Thoracic aorta (tissue), 2 donors: Measurements from ENCODE around the gene TUNAR. TPM values are rescaled to one million over a fixed set of nuclear protein-coding genes. Genes with fewer than 3 reads are reported as not detected.

ENCODE experiments used
- ATAC-seq: fragments of 150-250 bp; one replicate; pipeline ENCODE4 v1.8.0; 2017; ENCODE audit warnings: low read depth; ENCODE audit not compliant: insufficient number of reproducible peaks, low FRiP score
- DNase-seq: peaks from one replicate; pipeline ENCODE4 v3.0.0-alpha.2; 2020; ENCODE audit warnings: low spot score
- H3K27ac ChIP-seq, 2 donors: fragments of 200-600 bp; sonication (generic); 1 replicate in 1 of 2; 2 replicates in 1 of 2; pipeline ENCODE4 v1.5.1; 2016; ENCODE audit warnings: mild to moderate bottlenecking in 2 of 2, moderate library complexity in 2 of 2
- H3K27me3 ChIP-seq: fragments of 200-600 bp; sonication (generic); replicated peaks from 2 replicates; pipeline ENCODE4 v1.6.0; 2016; ENCODE audit warnings: mild to moderate bottlenecking; ENCODE audit not compliant: insufficient read depth
- H3K36me3 ChIP-seq: fragments of 200-600 bp; sonication (generic); one replicate; pipeline ENCODE4 v1.5.1; 2016
- H3K4me1 ChIP-seq, 2 donors: fragments of 200-600 bp; sonication (generic); 1 replicate in 1 of 2; 2 replicates in 1 of 2; pipeline versions ENCODE4 v1.5.1 to v1.6.0; 2016; ENCODE audit warnings: low read depth in 2 of 2, mild to moderate bottlenecking in 1 of 2; ENCODE audit not compliant: control insufficient read depth in 1 of 2
- H3K4me3 ChIP-seq: fragments of 200-600 bp; sonication (generic); 2 replicates; pipeline ENCODE4 v1.5.1; 2016; ENCODE audit warnings: mild to moderate bottlenecking
- H3K9me3 ChIP-seq: fragments of 200-600 bp; sonication (generic); 2 replicates; pipeline ENCODE4 v1.5.1; 2016
- total RNA-seq, 2 donors: library from RNA; depleted of rRNA; stranded (reverse); fragments of >200 nt; gene quantifications; one replicate each; pipeline versions ENCODE4 v1.1.0 to v1.2.3, GENCODE V29; 2016
- TF ChIP-seq, protein P1 (sequence below): fragments of 200-600 bp; sonication (generic); IDR thresholded peaks from one replicate; pipeline ENCODE4 v1.5.1; 2019; ENCODE audit warnings: antibody characterized with exemption

TUNAR gene
- total RNA-seq, 2 donors from 2014 or later = not detected

DNA sequence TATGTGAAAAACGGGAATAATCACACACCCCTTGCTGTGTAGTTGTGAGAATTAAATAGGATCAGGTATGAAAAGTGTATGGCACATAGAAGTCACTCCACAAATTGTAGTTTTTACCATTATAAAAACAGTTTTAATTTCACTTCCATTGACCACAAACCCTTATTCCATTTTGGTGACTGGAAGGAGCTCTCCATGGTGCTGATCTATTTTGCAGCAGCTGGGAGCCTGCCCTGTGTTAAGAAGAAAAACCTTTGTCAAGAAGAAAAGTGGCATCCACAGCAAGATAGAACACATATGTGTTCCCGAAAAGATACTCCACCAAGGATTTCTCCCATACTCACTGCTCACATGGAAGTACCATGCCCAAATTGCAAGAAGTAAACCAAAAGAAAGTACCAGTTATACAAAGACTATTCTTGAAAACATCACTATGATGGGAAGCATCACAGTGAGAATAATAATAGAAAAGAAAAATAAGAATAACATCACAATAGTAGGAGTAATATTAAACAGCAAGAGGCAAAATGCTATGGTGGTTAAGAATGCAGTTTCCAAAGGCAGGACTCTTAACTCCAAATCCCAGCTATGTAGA lies 58.7 kb downstream of the TUNAR start:
- Histone ChIP-seq H3K4me1 (no peaks in the 10 kb centered on the region), H3K27ac (no peak overlapping the region), H3K27me3 (no peaks in the 10 kb centered on the region), H3K9me3 (no peaks in the 10 kb centered on the region), H3K4me3 (no peak overlapping the region), H3K36me3 (no peaks in the 10 kb centered on the region)
- DNase-seq = no peak
- no peak for ATAC-seq
- TF ChIP-seq, protein P1, sequence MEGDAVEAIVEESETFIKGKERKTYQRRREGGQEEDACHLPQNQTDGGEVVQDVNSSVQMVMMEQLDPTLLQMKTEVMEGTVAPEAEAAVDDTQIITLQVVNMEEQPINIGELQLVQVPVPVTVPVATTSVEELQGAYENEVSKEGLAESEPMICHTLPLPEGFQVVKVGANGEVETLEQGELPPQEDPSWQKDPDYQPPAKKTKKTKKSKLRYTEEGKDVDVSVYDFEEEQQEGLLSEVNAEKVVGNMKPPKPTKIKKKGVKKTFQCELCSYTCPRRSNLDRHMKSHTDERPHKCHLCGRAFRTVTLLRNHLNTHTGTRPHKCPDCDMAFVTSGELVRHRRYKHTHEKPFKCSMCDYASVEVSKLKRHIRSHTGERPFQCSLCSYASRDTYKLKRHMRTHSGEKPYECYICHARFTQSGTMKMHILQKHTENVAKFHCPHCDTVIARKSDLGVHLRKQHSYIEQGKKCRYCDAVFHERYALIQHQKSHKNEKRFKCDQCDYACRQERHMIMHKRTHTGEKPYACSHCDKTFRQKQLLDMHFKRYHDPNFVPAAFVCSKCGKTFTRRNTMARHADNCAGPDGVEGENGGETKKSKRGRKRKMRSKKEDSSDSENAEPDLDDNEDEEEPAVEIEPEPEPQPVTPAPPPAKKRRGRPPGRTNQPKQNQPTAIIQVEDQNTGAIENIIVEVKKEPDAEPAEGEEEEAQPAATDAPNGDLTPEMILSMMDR = no peak

DNA sequence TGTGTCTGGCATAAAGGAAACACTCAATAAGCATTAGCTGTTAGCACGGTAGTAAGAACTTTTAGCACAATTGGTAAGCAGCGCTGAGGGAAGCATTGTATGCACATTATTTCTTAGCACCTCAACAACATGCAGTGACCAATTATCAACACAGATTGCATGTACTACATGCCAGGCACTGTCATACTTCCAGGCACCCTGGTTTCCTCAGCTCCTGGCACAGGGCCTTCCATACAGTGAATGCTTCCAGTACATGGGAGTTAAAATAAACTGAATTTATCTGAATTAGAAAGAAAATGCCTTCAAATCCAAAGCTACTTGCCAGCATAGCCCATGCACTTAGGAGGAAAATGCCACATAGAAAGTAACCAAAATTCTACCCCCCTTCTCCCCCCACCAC lies 59.4 kb downstream of the TUNAR start:
- H3K4me3 ChIP-seq = no peak overlapping the region
- no peaks in the 10 kb centered on the region for H3K4me1 ChIP-seq
- no peak for DNase-seq
- H3K27ac ChIP-seq = no peak overlapping the region
- H3K27me3 ChIP-seq = no peaks in the 10 kb centered on the region
- ATAC-seq = no peak
- TF ChIP-seq, protein P1 = no peak
- H3K36me3 ChIP-seq = no peaks in the 10 kb centered on the region
- H3K9me3 ChIP-seq = no peaks in the 10 kb centered on the region

DNA sequence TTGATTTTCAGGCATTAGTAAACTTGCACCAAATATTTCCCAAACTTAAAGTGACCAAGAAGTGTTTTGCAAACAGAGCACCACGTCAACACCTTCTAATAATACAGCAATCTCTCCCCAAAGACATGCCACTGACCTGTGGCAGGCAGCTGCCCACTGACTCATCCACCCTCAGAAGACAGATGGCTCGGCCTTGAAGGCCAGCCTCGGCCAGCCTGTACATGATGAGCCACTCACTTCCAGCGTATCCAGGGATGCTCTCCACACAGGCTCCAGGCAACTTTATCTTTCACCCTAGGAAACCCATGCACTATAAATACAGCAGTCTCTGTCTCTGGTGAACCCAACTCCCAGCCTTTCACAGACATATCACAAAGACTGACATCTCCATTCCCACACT lies 62.7 kb downstream of the TUNAR start:
- Histone ChIP-seq H3K4me3 (no peak overlapping the region), H3K36me3 (no peaks in the 10 kb centered on the region), H3K9me3 (peaks cover 4% of the 10 kb centered on the region), H3K27me3 (no peaks in the 10 kb centered on the region), H3K4me1 (no peaks in the 10 kb centered on the region), H3K27ac (no peak overlapping the region)
- DNase-seq (no peak), ATAC-seq (no peak)
- TF ChIP-seq, protein P1 = no peak

DNA sequence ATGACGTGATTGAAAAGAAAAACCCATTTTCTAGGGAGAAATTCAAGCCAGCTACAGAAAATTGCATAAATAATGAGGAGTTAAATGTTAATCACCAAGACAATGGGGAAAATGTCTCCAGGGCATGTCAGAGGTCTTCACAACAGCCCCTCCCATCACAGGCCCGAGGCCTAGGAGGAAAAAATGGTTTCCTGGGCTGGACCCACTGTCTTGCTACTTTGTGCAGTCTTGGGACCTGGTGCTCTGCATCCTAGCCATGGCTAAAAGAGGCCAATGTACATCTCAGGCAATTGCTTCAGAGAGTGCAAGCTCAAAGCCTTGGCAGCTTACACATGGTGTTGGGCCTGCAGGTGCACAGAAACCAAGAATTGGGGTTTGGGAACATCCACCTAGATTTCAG lies 65.3 kb downstream of the TUNAR start:
- Histone ChIP-seq H3K4me1 (no peaks in the 10 kb centered on the region), H3K27me3 (no peaks in the 10 kb centered on the region), H3K36me3 (no peaks in the 10 kb centered on the region), H3K27ac (no peak overlapping the region), H3K9me3 (peaks cover 4% of the 10 kb centered on the region), H3K4me3 (no peak overlapping the region)
- DNase-seq = no peak
- ATAC-seq = no peak
- TF ChIP-seq, protein P1 = no peak

DNA sequence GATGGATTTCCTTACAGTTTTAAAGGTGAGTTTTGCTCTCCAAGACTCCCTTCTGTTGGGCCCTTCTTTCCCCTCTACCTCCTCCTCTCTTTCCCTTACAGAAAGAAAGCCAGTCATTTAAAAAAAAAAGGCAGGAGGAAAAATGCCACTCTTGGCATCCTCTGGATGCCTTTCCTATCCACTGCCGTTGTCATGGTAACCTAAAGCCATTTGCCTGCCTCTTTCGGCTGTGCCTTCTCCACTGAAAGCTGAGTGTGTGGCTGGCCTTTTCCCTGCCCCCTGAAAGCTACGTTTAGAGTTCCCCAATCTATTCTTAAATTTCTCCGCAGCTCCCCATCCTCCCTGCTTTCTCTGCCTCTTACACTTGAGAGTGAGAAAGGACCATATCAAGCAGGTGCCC lies 67.1 kb downstream of the TUNAR start:
- Histone ChIP-seq H3K4me3 (no peak overlapping the region), H3K9me3 (peaks cover 4% of the 10 kb centered on the region), H3K36me3 (no peaks in the 10 kb centered on the region), H3K27me3 (no peaks in the 10 kb centered on the region), H3K27ac (no peak overlapping the region), H3K4me1 (no peaks in the 10 kb centered on the region)
- no peak for ATAC-seq
- TF ChIP-seq, protein P1 = no peak
- DNase-seq = no peak
